Fibroblast of skin of left biceps (primary cell): ENCODE data around the gene CDK14.

Experiments
- DNase-seq, 2 experiments: peaks; one replicate each; pipeline ENCODE4 v3.0.0-alpha.2; 2013; ENCODE audit warnings: low read depth in 2 of 2

CDK14 gene

DNA sequence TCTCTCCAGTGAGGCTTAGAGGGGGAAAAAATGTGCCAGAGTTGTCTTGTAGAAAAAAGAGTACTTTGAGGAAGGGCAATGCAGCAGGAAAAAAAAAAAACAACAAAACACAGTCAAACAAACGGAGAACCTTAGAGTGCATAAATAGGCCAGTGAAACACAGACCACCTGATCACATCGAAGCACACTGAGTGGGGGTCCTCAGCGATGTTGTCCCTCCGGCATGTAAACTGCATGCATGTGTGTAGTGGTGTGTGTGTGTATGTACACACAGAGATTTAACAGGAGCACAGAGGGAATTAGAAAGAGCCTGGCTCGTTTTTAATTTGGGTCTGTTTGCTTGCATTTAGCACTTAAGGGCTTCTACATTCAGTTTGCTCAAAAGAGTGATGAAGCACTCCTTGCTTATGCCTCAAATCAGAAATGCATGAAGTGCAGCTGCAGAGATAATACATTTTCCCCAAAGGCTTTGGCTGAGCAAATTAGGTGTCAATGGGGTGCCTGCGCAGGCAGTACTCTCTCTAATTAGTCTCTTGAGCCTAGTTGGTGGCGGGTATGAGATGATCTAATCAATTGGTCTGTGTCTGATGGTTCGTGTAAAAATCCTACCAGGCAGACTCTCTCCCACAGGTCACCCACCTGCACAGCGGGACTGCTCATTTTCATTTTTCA, 605.5 kb downstream of the CDK14 start:
- DNase-seq, result no peak

DNA sequence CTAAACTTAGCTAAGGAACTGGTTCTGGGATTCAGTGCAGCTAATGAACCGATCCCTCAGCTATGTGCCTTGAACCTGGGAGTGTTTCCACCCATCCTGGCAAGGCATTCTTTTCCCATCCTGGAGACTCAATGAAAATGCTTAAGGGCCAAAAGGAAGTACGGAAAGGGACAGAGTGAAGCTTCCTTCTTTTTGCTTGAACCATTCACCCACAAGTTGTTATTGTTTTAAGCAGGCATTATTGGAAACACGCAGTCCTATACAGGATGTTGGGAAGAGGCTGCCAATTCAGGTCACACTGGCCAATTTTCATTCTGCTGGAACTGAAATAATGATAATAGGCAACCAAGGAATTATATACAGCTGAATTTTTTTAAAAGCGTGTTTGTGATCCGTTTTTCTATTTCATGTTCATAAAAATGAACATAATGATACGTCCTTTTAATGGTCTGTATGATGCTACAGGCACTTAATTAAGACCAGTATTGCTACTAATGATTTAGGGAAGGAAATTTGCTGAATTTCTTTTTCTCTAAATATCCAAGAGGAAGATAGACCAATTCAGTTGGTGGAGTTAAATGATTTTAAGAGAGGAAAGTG, 610.3 kb downstream of the CDK14 start:
- no peak for DNase-seq

DNA sequence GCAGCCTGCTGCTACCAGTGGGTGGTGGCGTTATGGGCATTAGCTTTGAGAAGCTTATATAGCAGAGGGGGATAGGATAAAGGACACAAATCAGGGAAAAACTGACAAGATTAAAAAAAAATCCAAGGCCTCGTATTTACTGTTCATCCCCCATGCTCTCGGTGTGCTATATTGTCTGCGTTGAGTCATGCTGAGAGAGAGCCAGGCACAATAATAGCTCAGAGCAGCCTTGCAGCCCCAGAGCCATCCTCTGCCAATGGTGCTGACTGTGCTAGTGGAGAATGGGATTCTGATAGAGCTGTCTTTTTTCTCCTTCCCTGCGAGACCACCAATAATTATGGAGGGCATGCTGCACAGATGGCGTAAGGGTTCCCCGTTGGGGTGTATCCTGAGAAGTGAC, 616.5 kb downstream of the CDK14 start:
- DNase-seq, result no peak

DNA sequence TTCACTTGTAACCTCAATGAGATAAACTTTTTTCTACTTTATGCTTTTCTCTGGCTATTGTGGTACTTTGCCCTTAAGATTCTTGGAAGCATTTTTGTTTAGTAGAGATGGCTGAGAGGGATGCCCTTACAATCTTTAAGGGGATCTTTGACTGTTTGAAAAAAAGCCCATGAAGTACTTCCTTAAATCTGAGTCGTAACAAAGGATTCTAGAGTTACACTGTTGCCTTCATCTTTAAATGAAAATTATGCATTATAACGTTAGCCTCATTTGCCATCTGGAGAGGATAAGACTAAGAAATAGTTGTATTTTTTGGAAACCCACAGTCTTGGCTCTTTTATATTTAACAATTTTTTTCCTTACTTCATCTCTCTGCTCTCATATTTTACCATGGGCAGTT, 630.3 kb downstream of the CDK14 start:
- DNase-seq, result no peak

DNA sequence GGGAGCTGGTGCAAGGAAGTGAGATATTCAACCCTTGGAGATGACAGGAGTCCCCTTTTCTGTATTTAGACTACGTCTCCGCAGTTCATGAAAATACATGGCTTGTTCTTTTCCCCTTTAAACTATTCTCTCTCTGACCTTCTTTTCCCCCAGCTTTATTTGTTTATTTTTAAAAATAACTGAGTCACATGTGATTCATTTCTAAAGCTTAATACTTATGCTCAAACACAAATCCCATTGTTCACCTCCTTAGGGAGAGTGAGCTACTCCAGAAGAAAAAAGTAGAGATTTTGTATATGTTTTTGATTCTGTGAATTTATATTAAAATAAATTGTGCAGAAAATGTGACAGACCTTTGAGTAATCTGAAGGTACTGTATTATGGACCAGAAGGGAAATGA, 632.2 kb downstream of the CDK14 start:
- no peak for DNase-seq

DNA sequence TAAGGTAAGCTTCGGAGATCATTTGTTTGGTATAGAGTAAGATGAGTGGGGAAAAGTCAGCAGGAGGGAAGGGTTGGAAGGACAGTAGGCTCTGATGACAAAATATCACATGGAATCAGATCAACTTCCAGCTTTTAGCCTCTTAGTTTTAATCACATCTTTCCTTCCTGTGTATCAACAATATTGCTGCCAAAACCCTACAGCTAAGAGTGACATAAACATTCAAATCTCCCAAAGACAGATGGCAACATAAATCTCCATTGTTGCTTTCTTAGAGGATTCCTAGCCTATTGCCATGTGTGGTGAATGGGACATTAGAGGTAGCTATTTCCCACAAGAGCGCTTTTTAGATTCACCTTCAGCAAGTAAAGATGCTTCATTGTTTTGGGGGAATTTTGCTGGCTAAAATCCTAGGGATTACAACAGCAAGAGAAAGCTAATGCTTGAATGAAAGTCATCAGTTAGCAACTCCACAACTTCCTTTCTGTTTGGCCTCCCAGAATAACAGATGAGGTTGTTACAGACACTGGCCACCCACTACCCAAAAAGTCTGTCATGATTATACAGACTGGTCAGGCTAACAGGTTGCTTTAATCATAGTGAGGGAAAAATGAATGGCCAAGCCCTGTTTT, 632.9 kb downstream of the CDK14 start:
- no peak for DNase-seq

DNA sequence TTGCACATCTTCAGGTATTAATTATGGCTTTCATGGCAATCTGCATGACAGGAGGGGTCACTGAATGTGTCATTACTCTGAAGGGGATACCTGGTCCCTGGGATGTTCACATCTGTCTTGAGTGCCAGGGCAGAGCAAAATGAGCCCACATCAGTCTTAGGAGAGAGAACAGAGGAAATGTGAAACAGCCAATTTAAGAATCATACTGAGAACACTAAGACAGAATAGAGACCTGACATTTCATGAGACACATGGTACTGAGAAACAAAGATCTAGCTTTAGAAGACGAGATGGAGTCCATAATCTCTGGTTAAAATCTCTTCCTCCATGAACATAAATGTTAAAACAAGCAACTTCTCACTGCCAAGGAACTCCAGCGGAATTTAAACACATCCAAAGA, 634.0 kb downstream of the CDK14 start:
- no peak for DNase-seq

DNA sequence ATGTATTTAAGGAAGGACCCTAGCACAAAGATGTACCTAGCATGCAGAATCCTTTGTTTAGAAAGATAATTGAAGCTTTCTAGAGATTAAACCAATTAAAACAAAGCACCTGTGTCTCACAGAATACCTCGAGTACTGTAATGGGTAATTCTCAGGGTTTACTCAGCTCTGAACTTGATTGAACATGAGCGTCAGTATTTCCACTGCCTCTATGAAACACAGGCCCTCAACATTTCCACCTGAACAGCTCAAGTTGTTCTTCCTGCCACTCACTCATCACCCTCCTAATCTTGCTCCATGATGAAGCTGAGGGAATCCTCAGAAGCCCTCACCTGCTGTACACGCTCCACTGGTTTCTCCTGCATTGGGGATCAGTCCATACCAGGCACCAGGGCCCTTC, 634.4 kb downstream of the CDK14 start:
- no peak for DNase-seq

DNA sequence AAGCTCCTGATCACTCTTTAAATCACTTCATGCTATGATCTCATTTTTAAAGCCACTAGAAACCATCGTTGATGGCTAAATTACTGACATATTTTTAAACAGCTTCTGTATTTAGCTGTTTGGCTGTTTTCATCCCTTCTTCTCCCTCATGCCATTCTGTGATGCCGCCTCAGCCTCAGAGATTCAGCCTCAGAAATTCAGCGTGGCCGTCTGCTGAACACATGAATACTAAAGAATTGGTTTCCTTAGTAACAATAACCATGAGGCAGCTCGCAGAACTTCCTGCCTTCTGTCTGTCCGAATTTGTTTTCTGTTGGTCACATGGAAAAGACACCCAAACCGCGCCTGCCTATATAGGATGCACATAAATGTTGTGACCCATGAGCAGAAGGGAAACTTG, 637.1 kb downstream of the CDK14 start:
- no peak for DNase-seq

DNA sequence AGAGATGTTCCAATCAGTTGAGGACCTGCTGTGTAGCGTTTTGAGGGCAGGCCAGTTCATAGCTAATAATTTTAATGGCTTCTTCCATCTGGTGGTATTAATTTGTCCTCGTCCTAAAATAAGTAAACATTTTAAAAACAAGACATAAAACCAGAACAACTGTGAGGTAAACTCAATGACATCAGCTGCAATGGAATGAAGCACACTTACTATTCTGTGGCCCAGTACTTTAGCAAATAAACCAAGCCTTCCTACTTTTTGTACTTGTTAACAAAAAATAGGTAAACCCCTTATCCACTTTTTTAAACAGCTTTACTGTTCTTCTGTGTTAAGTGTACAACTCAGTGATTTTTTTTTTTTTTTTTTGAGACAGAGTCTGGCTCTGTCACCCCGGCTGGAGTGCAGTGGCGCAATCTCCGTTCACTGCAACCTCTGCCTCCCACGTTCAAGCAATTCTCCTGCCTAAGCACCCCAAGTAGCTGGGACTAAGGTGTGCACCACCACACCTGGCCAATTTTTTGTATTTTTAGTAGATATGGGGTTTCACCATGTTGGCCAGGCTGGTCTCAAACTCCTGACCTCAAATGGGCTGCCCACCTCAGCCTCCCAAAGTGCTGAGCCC, 639.2 kb downstream of the CDK14 start:
- no peak for DNase-seq

DNA sequence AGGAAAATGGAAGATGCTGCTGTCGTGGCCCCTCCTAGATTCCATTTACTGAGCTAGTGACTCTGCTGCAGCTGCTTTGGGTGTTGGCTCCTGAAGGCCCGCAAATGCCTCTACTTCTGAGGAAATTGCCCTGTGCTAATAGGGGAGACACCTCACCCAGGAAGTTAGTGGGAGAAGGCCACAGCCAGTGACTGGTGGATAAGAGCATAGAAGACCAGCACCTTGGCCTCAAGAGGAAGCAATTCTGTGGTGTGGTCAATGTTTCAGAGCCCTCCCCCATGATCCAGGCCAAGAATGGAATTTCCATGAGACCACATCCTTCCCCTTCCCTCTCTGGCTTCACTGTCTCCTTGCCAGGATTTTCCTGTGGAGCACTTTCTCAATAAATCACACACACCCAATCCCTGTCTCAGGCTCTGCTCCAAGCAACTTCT, 643.1 kb downstream of the CDK14 start:
- DNase-seq, result peak; percentile 66 to 71

DNA sequence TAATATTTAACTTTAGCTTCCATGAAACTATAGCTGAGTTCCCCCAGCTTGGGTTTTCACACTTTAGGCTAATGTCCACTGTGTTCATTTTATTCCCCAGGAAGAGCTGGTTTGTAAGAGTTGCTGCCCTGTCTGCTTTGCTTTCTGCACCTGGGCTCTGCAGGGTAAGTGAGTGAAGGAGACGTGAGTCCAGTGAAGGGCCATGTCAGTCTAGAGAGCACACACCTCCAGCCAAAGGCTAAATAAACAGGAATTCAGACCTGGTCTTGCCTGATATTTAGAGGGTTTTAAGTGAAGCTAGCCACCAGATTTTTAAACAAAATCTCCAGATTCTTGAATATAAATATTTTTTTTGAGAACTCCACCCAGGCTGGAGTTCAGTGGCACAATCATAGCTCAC, 643.7 kb downstream of the CDK14 start:
- DNase-seq, result no peak

DNA sequence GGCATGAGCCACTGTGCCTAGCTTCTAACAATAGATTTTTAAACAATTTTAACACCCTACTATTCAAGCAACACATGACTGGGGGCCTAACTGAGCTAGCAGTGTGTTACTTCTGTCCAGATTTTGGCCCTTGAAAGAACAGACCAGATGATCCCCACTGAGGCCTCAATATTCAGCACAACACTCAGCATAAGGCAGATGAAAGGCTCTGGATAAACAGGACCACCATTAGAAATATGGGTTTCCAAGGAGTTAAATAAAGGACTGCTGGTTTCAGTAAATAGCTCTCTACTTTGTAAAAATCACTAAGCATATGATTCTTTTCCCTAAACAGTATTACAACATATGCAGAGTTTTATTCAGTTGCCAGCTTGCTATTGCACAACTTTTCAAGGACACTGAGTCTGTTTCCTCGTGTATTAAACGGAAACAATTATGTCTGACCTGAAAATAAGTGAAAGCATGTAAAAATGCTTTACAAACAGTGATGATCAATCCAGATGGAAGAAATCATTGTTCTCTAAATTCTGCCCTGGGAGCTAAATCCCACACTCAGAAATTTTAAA, 644.3 kb downstream of the CDK14 start:
- DNase-seq, result peak; percentile 59 to 68

DNA sequence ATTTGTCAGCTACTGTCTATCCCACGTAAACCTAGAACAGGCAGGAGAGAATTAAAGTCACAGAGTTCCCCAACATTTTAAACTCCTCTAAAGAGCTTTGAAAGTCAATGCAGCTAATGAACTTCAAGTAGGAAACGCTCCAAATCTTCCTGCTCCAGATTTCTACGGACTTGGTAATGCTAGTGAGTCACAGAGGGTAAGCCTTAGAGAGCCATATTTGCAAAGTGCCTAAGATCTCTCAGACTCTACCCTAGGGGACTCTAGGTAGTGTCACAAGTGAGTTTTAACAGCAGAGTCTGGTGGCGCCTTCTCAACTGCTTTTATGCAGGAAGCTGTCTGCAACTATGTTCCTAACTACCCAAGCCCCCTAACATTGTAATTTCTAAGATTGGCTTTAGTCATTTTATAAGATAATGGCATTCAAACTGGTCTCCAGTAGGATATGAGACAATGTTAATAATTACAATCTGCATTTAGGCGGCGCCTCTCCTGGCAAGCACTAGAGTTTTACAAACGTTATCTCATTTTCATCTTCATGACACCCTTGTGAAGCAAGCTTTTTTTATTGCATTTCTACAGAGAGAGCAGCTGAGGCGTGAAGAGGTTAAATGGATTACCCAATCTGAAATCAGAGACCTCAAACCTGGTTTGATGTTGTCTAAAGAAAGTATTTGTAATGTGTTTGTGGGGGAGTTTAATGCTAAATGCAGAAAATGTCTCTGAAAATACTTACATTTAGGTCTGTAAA, 646.1 kb downstream of the CDK14 start:
- no peak for DNase-seq

DNA sequence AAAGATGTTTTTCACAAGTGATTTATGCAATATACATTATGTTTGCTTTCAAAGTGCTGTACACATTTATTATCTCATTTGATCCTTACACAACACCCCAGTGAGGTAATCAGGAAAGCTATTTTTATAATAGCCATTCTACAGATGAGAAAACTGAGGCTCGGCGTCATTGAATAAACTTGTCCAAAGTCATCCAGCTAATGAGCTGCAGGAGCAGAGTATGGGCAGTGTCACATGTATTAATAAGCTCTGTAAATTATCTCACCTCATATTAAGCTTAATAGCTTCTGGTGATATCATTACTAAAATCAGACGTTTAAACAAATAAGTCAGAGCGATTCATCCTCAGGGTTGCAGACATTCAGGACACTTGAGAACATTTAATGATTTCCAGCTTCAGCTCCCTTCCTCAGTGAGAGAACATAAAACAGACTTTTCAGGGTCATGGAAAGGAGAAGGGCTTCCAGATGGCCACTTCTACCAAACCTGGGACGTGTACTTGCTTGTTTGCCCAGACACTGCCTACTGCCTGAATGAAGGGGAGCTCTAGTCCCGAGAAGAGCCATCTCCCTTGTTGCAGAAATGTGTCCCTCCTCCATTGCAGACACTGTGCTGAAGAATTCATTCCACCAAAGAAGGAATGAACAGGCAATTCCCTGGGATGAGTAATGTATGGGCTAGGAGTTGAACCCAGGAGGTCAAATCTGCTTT, 647.6 kb downstream of the CDK14 start:
- DNase-seq, result no peak

DNA sequence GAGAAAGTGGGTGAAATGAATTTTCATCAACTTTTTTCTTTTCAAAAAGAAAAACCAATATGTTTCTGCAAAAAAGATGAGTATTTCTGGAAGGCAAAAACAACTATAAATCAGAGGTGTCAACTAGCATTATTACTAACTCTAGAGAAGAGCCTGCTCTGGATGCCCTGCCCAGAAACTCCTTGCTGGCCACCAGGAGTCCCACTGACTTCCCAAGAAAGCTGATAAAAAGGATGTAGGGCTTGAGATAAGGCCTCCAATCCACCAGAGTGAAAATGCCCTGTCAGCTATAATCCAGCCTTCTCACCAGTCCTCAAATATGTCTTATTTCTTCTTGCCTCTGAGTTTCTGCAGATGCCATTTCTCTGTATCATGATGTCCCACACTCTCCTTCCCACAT, 651.4 kb downstream of the CDK14 start:
- DNase-seq, result no peak

DNA sequence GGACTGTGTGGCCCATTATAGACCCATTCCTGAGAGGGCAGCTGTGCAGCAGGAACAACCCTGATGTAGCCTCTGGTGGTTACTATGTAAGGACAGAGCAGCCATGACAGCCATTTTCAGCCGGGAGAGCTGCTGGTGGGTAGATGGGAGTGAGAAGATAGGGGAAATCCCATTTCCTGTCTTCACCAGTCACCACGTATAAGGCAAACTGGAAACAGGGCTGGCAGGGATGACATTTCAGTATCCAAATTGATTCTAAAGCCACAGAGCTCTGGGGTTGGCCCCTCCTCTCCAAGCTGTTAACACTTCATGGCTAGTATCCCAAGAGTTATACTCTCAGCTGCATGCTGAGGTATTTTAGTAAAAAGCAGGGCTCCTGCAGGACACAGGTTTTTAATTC, 652.9 kb downstream of the CDK14 start:
- DNase-seq, result no peak

DNA sequence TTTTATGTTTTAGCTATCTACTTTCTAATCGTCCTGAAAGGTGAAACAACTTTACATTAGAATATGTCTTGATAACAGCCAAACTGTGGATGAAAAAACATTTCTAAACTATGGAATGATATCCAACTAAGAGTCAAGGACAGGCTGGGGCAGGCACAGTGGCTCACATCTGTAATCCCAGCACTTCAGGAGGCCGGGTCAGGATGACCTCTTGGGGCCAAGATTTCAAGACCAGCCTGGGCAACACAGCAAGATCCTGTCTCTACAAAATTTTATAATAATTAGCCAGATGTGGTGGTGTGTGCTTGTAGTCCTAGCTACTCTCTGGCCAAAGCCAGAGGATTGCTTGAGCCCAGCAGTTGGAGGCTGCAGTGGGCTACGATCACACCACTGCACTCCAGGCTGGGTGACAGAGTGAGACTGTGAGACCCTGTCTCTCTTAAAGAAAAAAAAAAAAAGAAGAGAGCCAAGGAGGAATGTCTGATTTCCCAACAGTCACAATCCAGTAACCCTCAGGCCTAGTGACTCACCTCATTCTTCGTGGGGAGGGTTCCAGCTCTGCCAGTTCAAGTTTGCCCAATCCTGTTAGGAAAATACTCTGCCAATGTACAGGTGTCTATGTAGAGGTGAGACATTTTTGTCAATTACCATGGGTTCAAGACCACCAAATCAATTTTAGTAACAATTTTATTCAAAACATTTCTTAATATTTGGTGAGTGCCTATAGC, 653.5 kb downstream of the CDK14 start:
- no peak for DNase-seq

DNA sequence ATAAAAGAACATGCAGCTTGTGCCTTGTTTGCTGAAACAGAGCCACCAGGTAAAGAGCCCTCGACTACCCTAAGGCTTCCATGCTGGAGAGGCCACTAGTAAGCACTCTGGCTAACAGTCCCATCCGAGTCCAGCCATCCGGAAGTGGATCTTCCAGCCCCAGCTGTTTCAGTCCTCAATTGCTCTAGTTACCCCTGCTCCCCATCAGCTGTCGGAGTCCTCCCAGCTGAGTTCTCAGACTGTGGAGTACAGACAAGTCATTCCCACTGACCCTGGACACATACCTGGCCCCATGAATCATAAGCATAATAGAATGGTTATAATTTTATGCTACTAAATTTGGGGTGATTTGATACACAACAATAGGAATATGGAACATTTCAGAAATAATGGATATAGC, 654.6 kb downstream of the CDK14 start:
- DNase-seq, result no peak

DNA sequence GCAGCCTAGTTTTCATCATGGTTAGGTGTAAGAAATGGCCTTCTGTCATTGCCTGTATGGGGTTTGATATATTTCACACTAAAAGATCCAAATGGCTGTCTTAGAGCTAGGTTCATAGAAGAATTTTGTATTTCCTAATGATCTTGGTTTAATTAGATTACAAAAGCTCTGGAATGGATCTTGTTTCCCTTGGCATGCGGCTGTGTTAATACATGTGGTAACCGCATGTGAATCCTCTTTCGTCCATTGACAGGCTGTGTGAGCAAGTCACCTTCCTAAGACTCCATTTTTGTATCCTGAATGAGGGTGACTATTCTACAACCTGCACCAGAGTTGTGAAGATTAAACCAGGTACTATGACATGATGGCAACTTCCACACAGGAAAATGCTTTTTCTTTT, 655.8 kb downstream of the CDK14 start:
- peak in 1 of 2 experiments; percentile 57 for DNase-seq
